ENCODE results near the gene PCBD1. TPM values are rescaled to one million over a fixed set of nuclear protein-coding genes. Genes with fewer than 3 reads are reported as not detected.

Gene PCBD1
- polyA plus RNA-seq, 2 of the 4 experiments (the other 2 are of a cell fraction): 169 to 211 TPM

- no peak overlapping the region for H3K27ac ChIP-seq
- peaks cover 15% of the 10 kb centered on the region; the same call in 2 of the 3 replicates for H3K4me1 ChIP-seq
- 90% methylated on average over 2 of the region's 2 CpGs for WGBS (ENCODE audit: missing lambda C conversion rate)
- no peak for TF ChIP-seq ZSCAN20 (CRISPR knock-in tag; IDR thresholded peaks at IDR 0.05)
- TF ChIP-seq RNF2 (IDR thresholded peaks at IDR 0.05; ENCODE audit: borderline replicate concordance, low read depth): no peak
- no peak for TF ChIP-seq ESRRA (IDR thresholded peaks at IDR 0.05; ENCODE audit: borderline replicate concordance, low read length)
- no peak for TF ChIP-seq PHF8 (IDR thresholded peaks at IDR 0.05; ENCODE audit: borderline replicate concordance, low read depth)
- no peak for TF ChIP-seq HOXB5 (CRISPR knock-in tag; IDR thresholded peaks at IDR 0.05)
- no peak for TF ChIP-seq ATOH8 (CRISPR knock-in tag; IDR thresholded peaks at IDR 0.05; ENCODE audit: low read depth)
- TF ChIP-seq EP300 (IDR thresholded peaks at IDR 0.05): no peak
- TF ChIP-seq KDM1A (IDR thresholded peaks at IDR 0.05; ENCODE audit: low read depth): no peak
- no peak for TF ChIP-seq CHD4 (IDR thresholded peaks at IDR 0.05; ENCODE audit: borderline replicate concordance)
- H3K4me2 ChIP-seq: no peak overlapping the region
- ChIA-PET CTCF (interaction anchor here (0.6 to 1.5 kb wide), 4 partner anchors 10 to 547 kb away, joined by 3 to 6 read pairs (median 5); no protein-coding TSS in a partner anchor), POLR2A (no interaction called here)
- DNase-seq (ENCODE audit: low read depth in 1 of 2, low spot score in 1 of 2): no peak
- FAIRE-seq: no peak
- H3K9me3 ChIP-seq: no peaks in the 10 kb centered on the region
- no peak for ATAC-seq
- no peak overlapping the region for H3K4me3 ChIP-seq
Measured at GRCh38 chr10:70846795-70847194, 41.6 kb downstream of the PCBD1 start.

GRCh38 chr10:70845816-70846215 is 42.5 kb downstream of the PCBD1 start:
- Histone ChIP-seq H3K4me2 (no peak overlapping the region), H3K27ac (no peak overlapping the region), H3K4me1 (peaks cover 15% of the 10 kb centered on the region; the same call in 2 of the 3 replicates), H3K9me3 (no peaks in the 10 kb centered on the region), H3K4me3 (no peak overlapping the region)
- CTCF ChIA-PET: interaction anchor here (0.9 to 1.6 kb wide), 7 partner anchors 9 to 86 kb away, joined by 3 to 6 read pairs (median 4); no protein-coding TSS in a partner anchor
- POLR2A ChIA-PET: no interaction called here
- DNase-seq (ENCODE audit: low read depth in 1 of 2, low spot score in 1 of 2) (no peak), ATAC-seq (no peak), FAIRE-seq (no peak)
- WGBS (ENCODE audit: missing lambda C conversion rate): 97% methylated on average over 1 of the region's 1 CpG
- TF ChIP-seq ZNF302 (CRISPR knock-in tag; IDR thresholded peaks at IDR 0.05) (no peak), BCL3 (IDR thresholded peaks at IDR 0.05) (no peak)

GRCh38 chr10:70845256-70845655 is 43.1 kb downstream of the PCBD1 start:
- TF ChIP-seq FOXS1 (CRISPR knock-in tag; IDR thresholded peaks at IDR 0.05) (no peak), RAD21 (conservative IDR thresholded peaks at IDR 0.05 in 1 of 2, IDR thresholded peaks at IDR 0.05 in 1 of 2) (no peak), RNF2 (IDR thresholded peaks at IDR 0.05; ENCODE audit: borderline replicate concordance, low read depth) (no peak), JUNB (IDR thresholded peaks at IDR 0.05) (no peak), NR3C1 (IDR thresholded peaks at IDR 0.05) (no peak), EP300 (IDR thresholded peaks at IDR 0.05) (no peak)
- CTCF ChIA-PET: interaction anchor here (0.9 to 1.6 kb wide), 5 partner anchors 10 to 85 kb away, joined by 3 to 6 read pairs (median 4); no protein-coding TSS in a partner anchor
- POLR2A ChIA-PET: no interaction called here
- no peak for FAIRE-seq
- no peak overlapping the region for H3K27ac ChIP-seq
- no peak for ATAC-seq
- DNase-seq (ENCODE audit: low read depth in 1 of 2, low spot score in 1 of 2): no peak
- H3K4me2 ChIP-seq: no peak overlapping the region
- peaks cover 15% of the 10 kb centered on the region; the same call in 2 of the 3 replicates for H3K4me1 ChIP-seq
- WGBS (ENCODE audit: missing lambda C conversion rate): 91% methylated on average over 2 of the region's 2 CpGs
- no peaks in the 10 kb centered on the region for H3K9me3 ChIP-seq
- no peak overlapping the region for H3K4me3 ChIP-seq

GRCh38 chr10:70843776-70844489 is 44.4 kb downstream of the PCBD1 start:
- TF ChIP-seq HES2 (IDR thresholded peaks at IDR 0.05) (no peak), CEBPB (IDR thresholded peaks at IDR 0.05) (no peak), ELK1 (IDR thresholded peaks at IDR 0.05; ENCODE audit: low read depth, low read length) (no peak)
- no peaks in the 10 kb centered on the region for H3K9me3 ChIP-seq
- peaks cover 7% of the 10 kb centered on the region; the same call in 1 of the 3 replicates for H3K4me1 ChIP-seq
- no peak for DNase-seq (ENCODE audit: low read depth in 1 of 2, low spot score in 1 of 2)
- POLR2A ChIA-PET: interaction anchor here (1.9 kb wide), 1 partner anchor 27 kb away, joined by 6 read pairs; no protein-coding TSS in a partner anchor
- no peak overlapping the region for H3K4me2 ChIP-seq
- 88% methylated on average over 2 of the region's 2 CpGs for WGBS (ENCODE audit: missing lambda C conversion rate)
- H3K4me3 ChIP-seq: no peak overlapping the region
- no peak for ATAC-seq
- H3K27ac ChIP-seq: no peak overlapping the region
- no peak for FAIRE-seq
- CTCF ChIA-PET: interaction anchor here (1.2 to 1.9 kb wide), 3 partner anchors 11 to 32 kb away, joined by 3 to 5 read pairs (median 4); no protein-coding TSS in a partner anchor
